H4 (cell line): ENCODE results near the gene AMOTL2. TPM values are rescaled to one million over a fixed set of nuclear protein-coding genes. Genes with fewer than 3 reads are reported as not detected.

Experiments used
- DNase-seq: peaks from one replicate; pipeline ENCODE4 v3.0.0-alpha.2; 2015; ENCODE audit warnings: low spot score
- total RNA-seq: library from RNA; depleted of rRNA; stranded (reverse); fragments of >200 nt; shearing (Covaris generic); gene quantifications from 2 replicates; pipeline ENCODE4 v1.2.3, GENCODE V29; 2014

AMOTL2 gene
- total RNA-seq, 1 experiment from 2014 or later = 23.0 TPM

DNA sequence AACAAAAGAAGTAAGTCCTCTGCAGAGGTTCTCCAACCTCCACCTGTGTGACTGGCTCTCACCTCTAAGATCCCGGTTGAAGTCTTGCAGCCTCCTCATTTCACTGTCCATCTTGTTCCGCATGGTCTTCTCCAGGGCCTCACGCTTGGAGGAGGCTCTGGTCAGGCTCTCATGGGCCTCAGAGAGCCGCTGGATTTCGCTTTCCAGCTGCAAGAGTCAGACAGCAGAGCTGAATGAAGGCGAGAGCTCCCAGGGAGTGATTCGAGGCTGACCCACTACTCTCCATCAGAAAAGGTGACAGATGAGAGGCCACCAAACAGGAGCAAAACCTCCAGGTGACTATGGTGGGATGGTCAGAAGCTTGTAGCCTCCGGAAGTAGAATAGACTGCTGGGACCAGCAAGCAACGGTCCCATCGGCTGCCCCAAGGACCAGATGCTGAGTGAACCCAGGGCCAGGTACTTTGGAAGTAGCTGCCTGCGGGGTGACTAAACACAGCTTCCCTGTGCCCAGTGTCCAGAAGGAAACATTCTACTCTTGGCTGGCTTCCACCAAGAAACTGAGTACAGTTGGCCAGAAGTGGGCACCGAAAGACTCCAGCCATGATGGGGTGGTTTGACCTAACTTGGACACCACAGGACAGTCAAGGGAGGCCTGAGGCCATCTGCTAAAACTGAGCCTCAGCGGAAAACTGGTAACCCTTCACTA lies 7.9 kb downstream of the AMOTL2 start:
- DNase-seq = no peak

DNA sequence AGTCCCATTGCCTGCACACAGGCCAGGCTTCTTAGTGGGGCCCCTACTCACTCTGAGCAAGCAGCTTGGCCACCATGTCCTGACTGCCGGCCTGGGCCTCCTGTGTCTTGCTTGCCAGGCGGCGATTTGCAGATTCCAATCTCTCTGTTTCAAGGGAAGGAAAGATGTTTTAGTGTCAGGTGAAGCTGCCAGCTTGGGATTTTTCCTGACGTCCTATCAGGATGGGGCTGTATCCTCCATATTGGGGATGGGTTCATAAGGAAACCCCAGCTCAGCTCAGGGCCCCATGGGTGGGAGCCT lies 8.5 kb downstream of the AMOTL2 start:
- DNase-seq = no peak

DNA sequence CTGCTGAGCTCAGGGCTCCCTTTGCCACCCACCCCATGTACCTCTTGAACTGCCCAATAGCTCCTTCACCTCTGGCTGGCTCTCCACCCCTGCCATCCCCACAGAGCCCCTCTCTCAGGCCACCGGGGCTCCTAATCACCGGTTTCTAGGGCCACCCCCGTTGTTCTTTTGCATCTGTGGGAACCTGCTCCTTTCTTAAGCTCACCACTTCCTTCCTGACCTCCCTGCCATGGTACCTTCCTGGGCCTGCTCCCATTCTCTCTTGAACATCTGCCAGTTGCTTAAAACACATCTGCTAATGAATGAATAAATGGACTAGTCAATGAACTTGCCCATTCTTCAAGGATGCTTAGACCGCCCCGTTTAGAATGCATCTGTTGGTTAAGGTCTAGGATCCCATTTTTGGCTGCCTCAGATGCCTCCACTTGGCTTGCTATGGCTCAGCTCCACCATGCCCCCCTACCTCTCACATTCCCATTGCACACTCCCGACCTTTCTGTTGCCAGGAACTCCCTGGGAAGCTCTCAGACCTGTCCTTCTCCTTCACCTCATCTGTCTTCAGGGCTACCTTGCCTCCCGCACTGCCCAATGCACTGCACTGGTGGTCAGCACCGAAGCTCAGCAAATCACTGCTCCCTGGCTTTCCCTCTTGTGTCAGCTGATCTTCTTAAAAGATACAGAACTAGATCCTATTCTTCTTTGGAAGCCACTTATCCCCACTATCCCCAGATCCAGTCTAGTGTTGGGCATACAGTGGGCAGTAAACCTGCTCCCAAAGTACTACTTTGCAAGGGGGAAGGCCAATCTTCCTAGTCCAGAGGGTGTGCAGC lies 9.1 kb downstream of the AMOTL2 start:
- no peak for DNase-seq

DNA sequence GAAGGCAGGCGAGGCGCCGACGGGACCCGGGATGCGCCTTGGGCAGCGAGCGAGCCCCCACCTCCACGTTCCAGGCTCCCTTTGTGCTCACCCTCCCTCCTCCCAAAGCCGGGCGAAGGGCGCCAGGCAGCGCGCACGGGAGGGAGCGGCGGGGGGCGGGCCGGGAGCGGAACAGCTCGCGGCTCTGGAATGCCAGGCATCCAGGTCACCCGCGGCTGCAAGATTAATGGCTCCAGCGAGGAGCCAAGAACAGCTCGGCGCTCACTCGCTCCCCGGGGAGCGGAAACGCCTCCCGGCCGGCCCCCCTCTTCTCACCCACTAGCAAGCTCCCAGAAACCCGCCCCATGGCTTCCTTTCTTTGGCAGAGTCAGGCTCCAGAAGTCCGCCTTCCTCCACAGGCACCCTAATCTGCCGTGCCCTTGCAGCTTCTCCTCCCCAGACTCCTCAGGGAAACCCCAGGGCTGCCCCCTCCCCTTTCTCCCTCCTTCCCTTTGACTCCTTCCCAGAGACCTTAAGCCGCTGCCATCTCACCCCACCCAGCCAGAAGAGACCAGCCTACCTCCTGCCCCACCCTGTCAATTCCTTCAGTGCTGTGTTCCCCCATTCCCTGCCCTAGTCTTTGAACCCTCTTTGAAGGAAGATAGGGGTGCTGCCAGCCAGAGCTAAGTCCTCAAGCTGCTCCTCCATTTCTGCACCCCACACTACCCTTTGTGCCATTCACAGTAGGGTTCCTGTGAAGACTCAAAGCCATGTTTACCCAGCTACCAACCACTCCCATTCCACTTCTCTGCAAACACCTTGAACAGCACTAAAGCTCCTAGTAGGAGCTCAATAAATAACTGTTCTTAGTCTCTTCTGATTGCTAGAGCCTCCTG lies 9.9 kb downstream of the AMOTL2 start:
- DNase-seq = peak; percentile 94

DNA sequence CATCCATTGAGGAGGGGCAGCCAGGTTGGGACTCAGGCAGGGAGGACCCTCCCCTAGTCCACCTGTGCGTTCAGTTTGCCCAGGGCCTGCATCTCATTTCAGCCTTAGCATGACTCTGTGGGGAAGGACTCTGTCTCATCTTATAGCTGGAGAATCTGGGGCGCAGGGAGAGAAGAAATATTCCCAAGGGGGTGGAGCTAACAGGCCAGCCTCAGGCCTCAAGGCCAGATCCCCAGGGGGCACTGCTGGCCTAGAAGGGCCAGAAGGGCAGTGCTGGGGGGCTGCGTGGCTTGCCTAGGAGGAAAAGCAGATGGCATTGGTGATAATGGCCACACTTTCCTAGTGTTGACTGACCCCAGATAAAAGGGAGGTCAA lies 10.9 kb downstream of the AMOTL2 start:
- no peak for DNase-seq

DNA sequence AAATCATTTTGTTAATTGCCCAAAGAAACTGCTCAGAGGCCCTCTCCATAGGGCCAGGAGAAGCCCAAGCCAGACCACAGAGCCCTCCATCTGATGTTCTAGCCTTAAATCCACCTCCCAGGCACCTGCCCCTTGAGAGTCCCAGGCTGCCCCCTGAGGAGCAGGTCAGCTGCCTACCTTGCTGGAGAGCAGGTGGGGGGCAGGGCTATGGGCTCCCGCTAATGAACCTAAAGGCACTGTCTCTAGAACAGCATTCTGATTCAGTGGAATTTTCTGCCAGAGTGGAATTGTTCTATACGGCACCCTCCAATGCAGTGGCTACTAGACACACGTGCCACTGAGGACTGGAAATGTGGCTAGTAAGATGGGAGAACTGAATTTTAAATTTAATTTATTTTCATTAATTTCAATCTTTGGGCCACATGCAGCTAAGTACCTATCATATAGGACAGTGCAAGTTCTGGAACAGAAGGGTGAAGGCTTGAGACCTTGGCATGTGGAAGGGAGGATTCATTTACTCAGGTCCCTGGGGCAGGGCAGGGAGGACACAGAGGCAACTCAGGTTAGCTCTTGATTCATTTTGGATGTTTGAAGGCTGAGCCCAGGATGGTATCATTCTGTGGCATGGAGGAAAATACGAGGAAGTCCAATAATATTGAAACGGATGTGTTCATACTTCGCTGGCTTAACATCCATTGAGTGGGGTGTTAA lies 11.4 kb downstream of the AMOTL2 start:
- DNase-seq = no peak

DNA sequence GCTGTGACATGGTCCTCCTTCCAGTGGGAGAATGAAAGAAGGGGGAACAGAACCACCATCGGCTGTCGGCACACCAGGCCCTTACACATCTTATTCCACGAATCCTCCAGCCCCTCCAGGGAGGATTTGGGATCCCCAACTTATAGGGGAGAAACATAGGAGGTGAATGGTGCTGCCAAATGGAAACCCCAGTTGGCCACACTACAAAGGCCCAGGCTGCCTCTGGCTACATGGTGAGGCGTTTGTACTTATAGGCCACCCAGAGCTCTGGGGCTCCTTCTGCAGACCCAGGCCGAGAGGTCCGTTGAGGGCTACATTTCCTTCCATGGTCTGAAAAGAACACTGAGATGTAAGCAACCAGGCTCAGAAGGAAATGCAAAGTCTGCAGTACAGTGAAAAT lies 12.0 kb downstream of the AMOTL2 start:
- no peak for DNase-seq

DNA sequence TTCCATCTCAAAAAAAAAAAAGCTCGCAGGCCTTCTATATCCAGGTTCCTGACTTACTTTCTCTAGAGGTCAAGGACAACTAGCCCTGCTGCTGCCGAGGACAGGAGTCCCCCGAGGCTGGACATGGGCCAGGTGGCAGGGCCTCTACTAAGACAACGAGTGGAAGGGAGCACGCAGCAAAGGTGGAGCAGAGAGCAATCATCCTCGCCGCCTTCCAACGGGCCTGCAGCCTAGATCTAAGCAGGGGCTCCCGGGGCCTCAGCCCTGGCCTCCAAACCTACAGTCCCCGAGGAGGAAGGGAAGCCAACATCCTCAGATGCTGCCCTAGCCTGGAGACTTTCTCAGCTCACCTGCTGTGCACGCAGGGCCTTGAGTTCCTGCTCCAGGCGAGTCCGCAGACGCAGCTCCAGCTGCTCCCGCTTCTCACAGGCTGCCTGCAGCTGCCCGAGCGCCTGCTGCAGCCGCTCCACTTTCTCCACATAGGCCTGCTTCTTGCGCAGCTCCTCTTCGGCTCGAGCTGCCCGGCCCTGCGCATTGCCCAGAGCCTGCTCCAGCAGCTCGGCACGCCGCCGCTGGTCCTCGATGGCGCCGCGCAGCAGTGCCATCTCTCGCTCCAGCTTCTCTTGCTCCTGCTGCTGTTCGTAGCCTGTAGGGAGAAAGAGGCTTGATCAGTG lies 12.9 kb downstream of the AMOTL2 start:
- DNase-seq = no peak

DNA sequence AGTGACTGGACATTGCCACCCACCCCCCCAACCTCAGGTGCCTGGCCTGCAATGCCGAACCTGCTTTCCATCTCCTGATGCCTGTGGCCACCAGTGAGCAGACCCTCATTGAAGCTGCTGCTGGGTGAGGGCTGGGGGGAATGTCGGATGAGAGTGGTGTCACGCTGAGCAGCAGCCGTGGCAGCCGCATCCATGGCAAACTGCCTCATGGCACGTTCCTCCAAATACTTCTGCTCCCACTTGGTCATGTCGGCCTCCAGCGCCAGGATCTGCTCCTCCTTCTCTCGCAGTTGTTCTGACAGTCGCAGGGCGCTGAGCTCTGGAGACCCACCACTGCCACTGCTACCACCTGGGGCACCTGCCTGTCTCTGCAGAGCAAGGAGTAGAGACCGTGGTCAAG lies 14.2 kb downstream of the AMOTL2 start:
- DNase-seq = no peak

DNA sequence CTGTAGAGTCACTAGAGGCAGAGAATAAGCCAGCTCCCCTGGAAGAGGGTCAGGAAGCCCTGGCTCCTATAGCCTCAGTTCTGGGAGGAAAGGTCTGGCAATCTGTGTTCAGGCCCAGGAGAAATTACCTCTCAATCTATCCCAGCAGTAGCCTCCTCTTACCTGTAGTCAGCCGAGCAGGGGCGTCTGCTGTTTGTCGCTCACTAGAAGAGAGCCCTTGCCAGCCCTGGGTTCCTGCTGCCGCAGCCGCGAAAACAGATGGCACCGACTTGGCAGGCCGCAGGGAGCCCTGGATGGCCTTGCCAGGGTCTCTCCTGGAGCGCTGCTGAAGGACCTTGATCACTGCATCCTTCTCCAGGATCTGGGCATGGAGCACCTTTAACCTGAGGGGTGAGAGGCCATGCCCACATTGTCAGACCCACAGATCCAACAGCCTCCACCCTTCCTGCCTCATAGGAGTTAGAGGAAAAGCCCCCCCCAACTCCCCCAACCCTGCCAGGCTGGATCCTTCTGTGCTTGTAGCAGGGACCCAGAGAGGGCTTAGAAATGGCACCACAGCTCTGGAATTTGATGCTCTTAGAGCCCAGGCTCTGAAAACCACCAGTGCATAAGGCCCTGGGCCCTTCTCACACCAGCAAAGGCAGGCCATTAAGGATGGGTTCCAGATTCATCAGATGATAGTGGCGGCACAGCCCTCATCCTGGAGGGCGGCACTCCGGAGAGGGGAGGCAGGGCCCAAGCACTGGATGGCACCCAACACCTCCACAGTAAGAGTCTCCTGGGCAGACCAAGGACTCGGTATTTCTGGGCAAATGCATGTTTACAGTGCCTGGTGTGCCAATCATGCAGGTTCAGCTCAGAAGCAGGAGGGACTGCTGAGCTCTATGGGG lies 14.9 kb downstream of the AMOTL2 start:
- no peak for DNase-seq

DNA sequence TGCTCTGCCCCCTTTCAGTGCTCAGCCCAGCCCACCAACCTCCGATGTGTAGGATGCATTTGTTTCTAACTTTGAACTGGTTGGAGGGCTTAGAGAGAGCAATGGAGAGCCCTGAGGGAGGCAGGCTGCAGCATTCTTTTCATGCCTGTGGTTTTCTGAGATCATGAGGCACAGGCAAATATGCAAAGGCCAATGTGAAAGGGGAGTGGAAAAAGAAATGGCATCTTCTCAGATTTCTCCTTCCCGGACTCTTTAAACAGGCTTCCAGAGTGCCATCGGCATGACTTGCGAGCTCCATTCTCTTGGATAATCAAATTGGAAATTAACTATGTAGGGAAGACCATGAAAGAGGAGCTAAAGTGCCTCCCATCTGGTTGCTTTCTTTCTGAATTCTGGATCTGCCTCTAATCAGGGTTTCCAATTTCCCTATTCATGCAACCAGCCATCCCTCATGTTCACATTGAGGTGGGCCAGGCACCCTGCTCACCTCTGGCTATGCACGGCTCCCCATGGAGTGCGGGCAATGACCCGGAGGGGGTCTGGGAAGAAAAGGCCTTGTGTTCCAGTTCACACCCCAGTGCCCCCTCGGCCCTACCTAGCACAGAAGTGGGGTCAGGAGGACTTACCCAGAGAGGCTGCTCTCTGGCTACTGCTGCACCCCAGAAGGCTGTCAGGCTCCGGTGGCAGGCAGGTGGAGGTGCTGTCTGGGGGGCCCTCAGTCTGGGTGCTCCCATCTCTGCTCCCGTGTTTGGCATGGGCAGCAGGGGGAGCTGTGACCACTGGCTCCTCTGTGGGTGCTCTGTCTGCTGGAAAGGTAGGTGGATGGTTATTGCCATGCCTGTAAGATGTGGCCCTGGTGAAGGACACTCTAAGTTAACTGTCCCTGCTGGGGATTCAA lies 16.1 kb downstream of the AMOTL2 start:
- peak; percentile 98 for DNase-seq

DNA sequence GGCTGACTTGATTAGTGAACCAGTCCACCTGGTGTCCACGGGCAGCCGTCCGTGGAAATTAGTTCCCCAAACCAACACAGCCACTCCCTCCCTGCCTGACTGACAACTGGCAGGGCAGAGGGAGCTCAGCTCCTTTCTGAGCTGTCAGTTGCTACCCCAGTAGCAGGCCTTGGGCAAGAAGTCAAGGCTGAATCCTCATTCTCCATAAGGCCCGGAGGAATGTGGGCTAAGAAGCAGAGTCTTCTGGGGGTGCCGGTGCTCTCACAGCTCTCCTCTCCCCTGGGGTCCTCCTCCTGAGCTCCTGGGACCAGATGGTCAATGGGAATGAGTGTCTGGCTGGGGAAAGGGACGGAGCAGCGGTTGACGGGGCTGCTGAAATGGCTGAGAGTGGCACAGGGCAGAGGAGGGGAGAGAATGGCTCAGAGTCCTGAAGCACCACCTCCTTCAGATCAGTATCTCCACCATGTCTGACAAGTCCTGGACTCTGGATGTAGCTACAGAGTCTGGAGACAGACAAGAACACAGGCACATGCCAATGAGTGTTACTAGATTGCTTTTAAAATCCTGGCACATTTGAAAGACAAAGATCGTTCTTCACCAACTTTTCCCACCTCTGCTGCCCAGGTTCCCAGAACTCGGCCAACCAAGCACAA lies 16.9 kb downstream of the AMOTL2 start:
- no peak for DNase-seq

DNA sequence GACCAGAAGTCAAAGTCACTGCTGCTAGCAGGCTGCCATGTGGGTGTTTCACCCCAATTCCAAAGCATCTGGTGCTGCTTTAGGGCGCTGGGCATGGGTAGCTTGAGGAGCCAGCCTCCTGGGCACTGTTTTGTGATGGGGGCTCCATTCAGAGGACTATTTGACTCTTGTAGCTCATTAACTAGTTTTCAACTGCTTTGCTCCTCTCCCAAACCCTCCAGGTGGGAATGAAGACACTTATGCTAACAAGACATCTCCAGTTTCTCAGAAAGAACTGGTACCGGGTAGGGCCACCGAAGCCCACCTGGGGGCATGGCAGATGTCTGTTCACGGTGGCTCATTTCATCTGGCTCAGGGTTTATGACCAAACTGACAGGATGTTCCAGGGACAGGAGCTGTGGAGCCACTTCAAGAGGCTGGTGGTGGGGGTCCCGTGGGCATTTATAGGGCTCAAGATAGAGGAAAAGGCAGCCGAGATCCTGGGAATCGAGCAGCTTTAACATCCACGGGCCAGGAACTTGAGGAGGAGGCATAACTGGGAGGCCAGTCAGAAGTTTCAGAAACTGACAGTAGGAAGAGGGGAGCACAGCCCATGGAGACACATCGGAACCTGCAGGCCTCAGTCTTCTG lies 17.7 kb downstream of the AMOTL2 start:
- no peak for DNase-seq

DNA sequence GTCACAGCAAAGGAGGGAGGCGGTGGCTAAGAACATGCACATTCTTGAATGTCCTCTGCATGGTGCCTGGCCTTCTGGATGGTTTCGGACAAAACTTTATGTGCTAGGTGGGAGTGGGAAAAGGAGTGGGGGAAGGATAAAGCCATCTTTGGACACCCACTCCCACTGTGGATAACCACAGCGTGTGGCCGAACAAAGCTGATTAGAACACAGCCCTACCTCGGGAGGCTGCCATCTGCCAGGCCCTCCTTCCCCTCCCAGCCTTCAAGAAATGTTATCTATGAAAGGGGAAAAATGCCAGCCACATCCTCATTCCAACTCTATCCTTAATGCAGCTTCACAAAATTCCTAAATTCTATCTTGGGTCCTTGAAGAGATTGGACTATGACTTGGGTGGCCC lies 18.8 kb downstream of the AMOTL2 start:
- DNase-seq = no peak

DNA sequence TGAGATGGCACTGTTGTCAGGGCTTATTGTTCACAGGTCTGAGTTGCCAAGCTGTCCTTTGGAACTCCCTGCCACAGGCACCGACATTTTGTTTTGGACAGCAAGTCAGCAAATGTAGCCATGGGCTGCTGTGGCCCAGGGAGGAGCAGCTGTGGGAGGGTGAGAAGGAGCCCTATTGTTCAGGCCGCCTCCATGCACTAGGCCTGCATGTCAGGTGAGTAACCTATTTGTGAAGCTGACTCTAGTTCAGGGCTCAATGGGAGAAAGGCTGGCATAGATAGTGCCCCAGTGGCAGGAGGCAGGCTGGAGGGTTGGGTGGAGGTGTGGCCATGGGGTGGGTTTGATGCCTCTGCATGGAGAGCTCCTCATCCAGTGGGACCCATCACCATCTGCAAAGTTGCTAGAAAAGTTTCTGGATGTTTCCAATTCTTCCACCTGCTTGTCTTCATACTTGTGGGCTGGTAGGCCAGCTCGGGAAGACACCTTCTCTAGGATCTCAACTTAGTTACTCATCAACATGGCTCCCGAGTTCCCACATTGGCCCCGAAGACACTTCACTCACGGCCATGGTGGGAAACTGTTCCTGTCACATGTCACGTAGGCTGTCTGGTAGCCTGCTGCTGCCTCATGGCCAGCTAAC lies 19.5 kb downstream of the AMOTL2 start:
- DNase-seq = no peak

DNA sequence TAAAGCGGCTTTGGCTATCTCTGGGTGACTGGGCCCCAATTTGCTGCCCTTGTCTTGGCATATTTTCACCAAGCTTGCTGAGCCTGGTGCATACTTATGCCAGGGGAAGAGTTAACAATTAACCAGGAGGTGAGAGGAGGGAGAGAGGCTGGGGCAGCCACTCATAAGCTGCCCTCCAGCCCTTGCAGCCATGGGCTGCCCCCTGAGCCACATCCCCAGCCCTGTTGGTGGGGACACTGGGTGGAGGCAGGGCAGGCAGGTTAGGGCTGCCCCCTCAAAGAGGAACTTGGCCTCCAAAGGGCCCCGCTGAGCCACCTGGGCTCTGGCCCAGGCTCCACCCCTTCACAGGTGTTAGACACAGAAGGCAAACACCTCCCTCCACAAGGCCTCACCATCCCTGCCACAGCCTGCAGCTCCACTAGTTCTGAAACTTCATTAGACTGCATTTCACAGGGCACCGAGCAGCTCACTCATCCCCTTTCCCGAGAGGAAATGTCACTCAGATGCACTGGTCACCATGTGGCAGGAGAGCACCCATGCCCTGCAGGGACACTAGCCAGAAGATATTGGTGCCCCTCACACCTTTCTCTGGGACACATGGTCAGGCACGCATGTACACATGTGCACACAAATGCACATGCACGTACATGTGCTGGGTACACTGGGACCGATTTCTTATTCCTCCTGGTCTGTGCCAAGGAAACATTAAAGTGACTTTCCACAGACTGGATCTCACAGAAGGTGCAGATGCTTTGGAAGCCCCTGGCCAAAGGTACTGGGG lies 20.2 kb downstream of the AMOTL2 start:
- DNase-seq = no peak
